Stimulated activated CD8-positive, alpha-beta memory T cell treated with anti-CD3 and anti-CD28 coated beads, Interleukin-15, amount 100 ng/mL, for 48 hours (primary cell): ENCODE data around the gene CMYA5.

Experiments
- DNase-seq, 2 donors: peaks; one replicate each; pipeline ENCODE4 v3.0.0-alpha.2; 2020; ENCODE audit warnings: low read depth in 2 of 2

Gene CMYA5

GRCh38 chr5:79793722-79794121 is 104.1 kb downstream of the CMYA5 start:
- DNase-seq = no peak

GRCh38 chr5:79794347-79794746 is 104.7 kb downstream of the CMYA5 start:
- no peak for DNase-seq

GRCh38 chr5:79795764-79796398 is 106.2 kb downstream of the CMYA5 start:
- no peak for DNase-seq

GRCh38 chr5:79798893-79799590 is 109.4 kb downstream of the CMYA5 start:
- no peak for DNase-seq

- no peak for DNase-seq
Measured at GRCh38 chr5:79800979-79801827, 111.6 kb downstream of the CMYA5 start.

GRCh38 chr5:79802406-79802805 is 112.8 kb downstream of the CMYA5 start:
- DNase-seq = no peak

- no peak for DNase-seq
Measured at GRCh38 chr5:79803007-79803406, 113.4 kb downstream of the CMYA5 start.

- no peak for DNase-seq
Measured at GRCh38 chr5:79806741-79807140, 117.1 kb downstream of the CMYA5 start.

GRCh38 chr5:79809743-79810142 is 120.1 kb downstream of the CMYA5 start:
- no peak for DNase-seq

- no peak for DNase-seq
Measured at GRCh38 chr5:79811081-79811480, 121.4 kb downstream of the CMYA5 start.

- DNase-seq = no peak
Measured at GRCh38 chr5:79811904-79812303, 122.3 kb downstream of the CMYA5 start.

GRCh38 chr5:79814699-79815098 is 125.1 kb downstream of the CMYA5 start:
- no peak for DNase-seq

- DNase-seq = no peak
Measured at GRCh38 chr5:79816014-79816413, 126.4 kb downstream of the CMYA5 start.

GRCh38 chr5:79820648-79821047 is 131.0 kb downstream of the CMYA5 start:
- DNase-seq = no peak

GRCh38 chr5:79824444-79824843 is 134.8 kb downstream of the CMYA5 start:
- DNase-seq = no peak

GRCh38 chr5:79825802-79826201 is 136.2 kb downstream of the CMYA5 start:
- DNase-seq = no peak

GRCh38 chr5:79827159-79827629 is 137.6 kb downstream of the CMYA5 start:
- no peak for DNase-seq

GRCh38 chr5:79829260-79829659 is 139.6 kb downstream of the CMYA5 start:
- no peak for DNase-seq

- no peak for DNase-seq
Measured at GRCh38 chr5:79831381-79832309, 142.0 kb downstream of the CMYA5 start.

- DNase-seq = no peak
Measured at GRCh38 chr5:79832911-79833310, 143.3 kb downstream of the CMYA5 start.

- DNase-seq = no peak
Measured at GRCh38 chr5:79834098-79834753, 144.6 kb downstream of the CMYA5 start.
